Activated naive CD4-positive, alpha-beta T cell treated with anti-CD3 and anti-CD28 coated beads, Interleukin-2, amount 50 U/mL, for 24 hours (primary cell): ENCODE measurements around the gene MVB12A.

Source experiments
- H3K27ac Mint-ChIP-seq: one replicate; pipeline ENCODE4 v1.8.0; 2021; ENCODE audit warnings: mild to moderate bottlenecking, mixed read lengths
- H3K27me3 Mint-ChIP-seq: one replicate; pipeline ENCODE4 v1.8.0; 2021; ENCODE audit warnings: mixed read lengths
- H3K36me3 Mint-ChIP-seq: one replicate; pipeline ENCODE4 v1.8.0; 2021; ENCODE audit warnings: mixed read lengths
- H3K4me1 Mint-ChIP-seq: one replicate; pipeline ENCODE4 v1.8.0; 2021; ENCODE audit warnings: mixed read lengths
- H3K4me3 Mint-ChIP-seq: one replicate; pipeline ENCODE4 v1.8.0; 2021; ENCODE audit warnings: mild to moderate bottlenecking, mixed read lengths
- H3K9me3 Mint-ChIP-seq: one replicate; pipeline ENCODE4 v1.8.0; 2021; ENCODE audit warnings: mixed read lengths

The MVB12A gene

DNA sequence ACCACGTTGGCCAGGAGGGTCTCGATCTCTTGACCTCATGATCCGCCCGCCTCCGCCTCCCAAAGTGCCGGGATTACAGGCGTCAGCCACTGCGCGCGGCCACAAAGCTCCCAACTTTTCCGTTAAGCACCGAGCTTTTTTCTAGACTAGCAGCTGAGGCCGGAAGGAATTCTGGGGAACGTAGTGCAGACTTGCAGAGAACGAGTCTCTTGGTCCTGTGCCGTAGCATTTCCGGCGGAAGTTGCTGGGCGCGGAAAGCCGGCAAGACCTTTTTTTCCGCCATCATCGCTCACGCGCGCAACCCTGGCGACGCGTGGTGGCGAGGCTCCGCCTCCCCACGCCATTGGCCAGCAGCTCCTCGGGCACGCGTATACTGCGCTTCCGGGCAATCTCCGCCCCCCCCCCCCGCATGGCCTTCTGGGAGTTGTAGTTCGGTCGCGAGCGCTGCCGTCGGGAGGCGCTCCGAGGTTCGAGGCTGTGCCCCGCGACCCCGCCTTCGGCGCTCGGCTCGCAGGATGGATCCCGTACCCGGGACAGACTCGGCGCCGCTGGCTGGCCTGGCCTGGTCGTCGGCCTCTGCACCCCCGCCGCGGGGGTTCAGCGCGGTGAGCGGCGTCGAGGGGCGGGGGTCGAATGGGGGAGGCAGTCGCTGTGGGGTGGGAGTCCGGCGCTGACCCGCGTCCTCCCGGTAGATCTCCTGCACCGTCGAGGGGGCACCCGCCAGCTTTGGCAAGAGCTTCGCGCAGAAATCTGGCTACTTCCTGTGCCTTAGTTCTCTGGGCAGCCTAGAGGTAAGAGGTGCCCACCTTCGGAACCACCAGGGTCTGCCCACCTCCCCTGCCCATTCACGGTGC is at the start of gene MVB12A:
TSS of gene MVB12A (plus strand) at position 427 of the 854 bp plus-strand sequence. CDS start at position 516, 89 bp downstream.
- H3K9me3 Mint-ChIP-seq: no peaks in the 10 kb centered on the region
- peak within 1 kb of the TSS; percentile 92 for H3K27ac Mint-ChIP-seq
- no peaks in the 10 kb centered on the region for H3K27me3 Mint-ChIP-seq
- H3K4me1 Mint-ChIP-seq: peaks cover 23% of the 10 kb centered on the region
- H3K36me3 Mint-ChIP-seq: peaks cover 5% of the 10 kb centered on the region
- H3K4me3 Mint-ChIP-seq: peak within 1 kb of the TSS; percentile 96

DNA sequence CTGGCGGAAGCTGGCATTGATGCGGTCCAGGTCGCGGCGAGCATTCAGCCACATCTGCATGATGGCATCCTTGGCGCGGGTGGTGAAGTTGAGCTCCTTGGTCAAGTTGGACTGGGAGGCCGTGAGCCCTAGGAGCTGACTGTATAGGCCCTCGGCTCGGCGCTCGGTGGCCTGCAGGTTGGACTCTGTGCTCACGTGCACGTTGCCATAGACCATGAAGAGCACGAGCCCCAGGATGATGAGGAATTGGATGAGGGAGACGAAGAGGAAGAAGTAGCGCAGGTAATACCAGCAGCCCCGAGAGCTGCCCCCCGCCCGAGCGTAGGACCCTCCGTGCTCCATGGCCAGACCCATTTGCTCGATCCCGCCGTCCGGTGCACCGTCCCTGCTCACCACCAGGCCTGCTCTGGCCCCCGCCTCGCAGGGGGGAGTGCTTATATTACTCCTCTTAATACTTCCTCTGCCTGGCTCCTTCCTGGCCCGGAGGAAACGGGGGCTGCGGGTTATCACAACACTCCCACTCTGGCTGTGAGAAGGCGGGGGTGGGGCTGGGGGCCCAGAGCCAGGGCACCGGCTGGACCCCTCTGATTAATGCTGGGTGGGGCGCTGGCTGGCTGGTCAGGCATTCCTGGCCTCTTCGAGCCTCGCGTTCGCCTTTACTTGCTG is 42.8 kb upstream of the MVB12A start, which contains the start of gene PLVAP:
TSS of gene PLVAP (minus strand) at position 408 of the 666 bp plus-strand sequence. CDS start at position 354, 54 bp downstream.
- Mint-ChIP-seq H3K27me3 (peaks cover 2% of the 10 kb centered on the region), H3K4me3 (no peak within 1 kb of the TSS), H3K9me3 (no peaks in the 10 kb centered on the region), H3K36me3 (no peaks in the 10 kb centered on the region), H3K27ac (no peak within 1 kb of the TSS), H3K4me1 (no peaks in the 10 kb centered on the region)

- H3K4me1 Mint-ChIP-seq: peaks cover 5% of the 10 kb centered on the region
- H3K9me3 Mint-ChIP-seq: no peaks in the 10 kb centered on the region
- no peaks in the 10 kb centered on the region for H3K36me3 Mint-ChIP-seq
- H3K27ac Mint-ChIP-seq: no peak overlapping the region
- no peak overlapping the region for H3K4me3 Mint-ChIP-seq
- peaks cover 2% of the 10 kb centered on the region for H3K27me3 Mint-ChIP-seq
Measured at GRCh38 chr19:17378271-17378670, 41.6 kb upstream of the MVB12A start.

DNA sequence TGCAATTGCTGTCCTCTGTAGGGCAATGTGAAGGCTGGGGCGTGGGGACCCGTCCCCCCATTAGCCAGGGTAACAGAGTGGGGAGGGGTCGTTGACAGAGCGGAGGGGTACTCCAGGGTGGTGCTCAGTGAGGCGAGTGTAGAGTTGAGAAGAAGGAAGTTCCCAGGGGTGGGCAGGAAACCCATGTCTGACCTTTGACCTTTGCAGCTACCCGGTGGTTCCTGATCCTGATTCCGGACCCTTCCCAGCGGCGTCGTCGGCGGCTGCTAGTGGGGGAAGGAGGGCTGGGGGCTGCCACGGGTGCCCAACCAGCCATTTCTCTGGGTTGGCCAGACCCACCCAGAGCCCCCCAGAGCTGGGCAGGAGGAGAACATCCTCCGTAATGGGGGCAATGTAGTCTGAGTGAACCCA is 40.6 kb upstream of the MVB12A start:
- Mint-ChIP-seq H3K36me3 (no peaks in the 10 kb centered on the region), H3K27ac (no peak overlapping the region)

DNA sequence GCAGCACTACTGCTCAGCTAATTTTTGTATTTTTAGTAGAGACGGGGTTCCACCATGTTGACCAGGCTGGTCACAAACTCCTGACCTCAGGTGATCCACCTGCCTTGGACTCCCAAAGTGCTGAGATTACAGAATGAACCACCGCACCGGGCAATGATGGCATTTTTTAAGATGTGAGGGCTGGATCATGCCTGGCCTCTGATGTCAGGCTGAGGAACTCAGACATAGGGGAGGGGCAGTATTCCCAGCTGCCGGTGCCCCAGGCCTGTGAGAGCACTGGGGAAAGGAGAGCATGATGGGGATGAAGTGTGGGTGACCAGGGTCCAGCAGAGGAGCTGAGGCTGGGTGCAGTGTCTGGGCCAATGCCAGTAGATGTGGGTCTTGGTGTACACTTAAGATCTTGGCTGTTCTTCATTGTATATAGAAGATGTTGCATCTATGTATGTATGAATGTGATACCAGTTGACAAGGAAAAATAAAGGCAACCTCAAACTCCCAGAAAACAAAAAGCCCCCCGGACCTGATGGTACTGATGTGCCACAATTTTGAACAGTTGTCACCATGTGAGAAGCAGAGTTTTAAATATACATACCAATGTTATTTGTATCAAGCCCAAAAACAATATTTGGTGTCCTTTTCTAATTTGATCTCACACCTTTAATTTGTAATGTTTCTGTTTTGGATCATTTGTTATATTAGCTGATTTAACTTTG is 39.3 kb upstream of the MVB12A start:
- Mint-ChIP-seq H3K36me3 (no peaks in the 10 kb centered on the region), H3K27ac (no peak overlapping the region), H3K27me3 (peaks cover 2% of the 10 kb centered on the region), H3K4me3 (no peak overlapping the region), H3K4me1 (peaks cover 5% of the 10 kb centered on the region), H3K9me3 (no peaks in the 10 kb centered on the region)

More for the DNA sequence above, 40.6 kb upstream of the MVB12A start:
- Mint-ChIP-seq H3K4me3 (no peak overlapping the region), H3K9me3 (no peaks in the 10 kb centered on the region), H3K4me1 (peaks cover 5% of the 10 kb centered on the region), H3K27me3 (peaks cover 2% of the 10 kb centered on the region)

DNA sequence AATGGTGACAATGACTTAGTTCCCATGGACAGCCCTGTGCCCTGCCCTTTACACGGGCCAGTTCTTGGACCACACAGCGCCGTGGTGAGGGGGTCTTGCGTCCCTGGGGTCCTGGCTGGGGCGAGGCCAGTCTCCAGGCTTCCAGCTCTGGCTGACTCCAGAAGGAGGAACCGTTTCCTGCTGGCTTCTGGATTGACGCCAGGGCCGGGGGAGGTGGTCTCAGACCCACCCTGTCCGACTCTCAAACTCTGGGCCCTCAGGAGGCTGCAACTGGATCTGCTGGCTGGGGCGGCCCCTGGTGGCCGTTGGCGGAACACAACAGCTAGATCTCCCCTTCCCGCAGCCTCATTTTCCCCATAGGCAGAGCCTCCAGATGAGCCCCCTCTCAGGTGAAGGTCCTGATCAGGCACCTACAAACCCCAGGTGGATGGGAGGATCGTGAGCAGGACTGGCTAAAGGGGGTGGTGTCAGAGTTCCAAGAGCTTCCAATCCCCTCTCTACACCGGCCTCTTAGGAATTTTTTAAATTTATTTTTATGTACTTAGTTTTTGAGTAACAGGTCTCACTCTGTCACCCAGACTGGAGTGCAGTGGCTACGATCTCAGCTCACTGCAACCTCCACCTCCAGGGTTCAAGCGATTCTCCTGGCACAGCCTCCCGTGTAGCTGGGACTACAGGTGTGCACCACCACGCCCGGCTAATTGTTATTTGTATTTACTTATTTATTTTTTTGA is 33.8 kb upstream of the MVB12A start:
- peaks cover 9% of the 10 kb centered on the region for H3K4me1 Mint-ChIP-seq
- H3K36me3 Mint-ChIP-seq: no peaks in the 10 kb centered on the region
- H3K4me3 Mint-ChIP-seq: no peak overlapping the region
- no peaks in the 10 kb centered on the region for H3K27me3 Mint-ChIP-seq
- no peak overlapping the region for H3K27ac Mint-ChIP-seq
- H3K9me3 Mint-ChIP-seq: no peaks in the 10 kb centered on the region

DNA sequence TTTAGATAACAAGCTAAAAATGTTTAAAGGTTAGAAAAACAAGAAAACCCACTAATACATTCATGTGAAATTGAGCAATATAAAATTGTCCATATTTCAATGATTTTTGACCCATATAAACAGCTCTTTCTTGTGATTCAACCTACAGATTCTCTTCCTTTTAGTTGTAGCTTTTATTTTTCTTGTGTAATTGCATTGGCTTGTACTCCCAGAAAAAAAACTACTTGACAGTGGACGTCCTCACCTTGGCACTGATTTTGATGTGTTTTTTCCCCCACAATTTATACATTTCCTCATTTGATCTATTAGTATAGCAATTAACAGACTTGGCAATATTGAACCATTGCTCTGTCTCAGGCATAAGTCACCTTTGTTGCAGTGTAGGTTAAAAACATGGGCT is 30.6 kb upstream of the MVB12A start:
- Mint-ChIP-seq H3K27me3 (no peaks in the 10 kb centered on the region), H3K27ac (no peak overlapping the region), H3K4me1 (peaks cover 12% of the 10 kb centered on the region), H3K36me3 (no peaks in the 10 kb centered on the region), H3K9me3 (no peaks in the 10 kb centered on the region), H3K4me3 (no peak overlapping the region)

GRCh38 chr19:17389957-17390664 is 29.7 kb upstream of the MVB12A start:
- Mint-ChIP-seq H3K4me3 (peak overlapping the region; percentile 26), H3K36me3 (no peaks in the 10 kb centered on the region), H3K9me3 (no peaks in the 10 kb centered on the region), H3K27ac (no peak overlapping the region), H3K4me1 (peaks cover 16% of the 10 kb centered on the region), H3K27me3 (no peaks in the 10 kb centered on the region)

GRCh38 chr19:17390665-17391370 is 29.0 kb upstream of the MVB12A start:
- Mint-ChIP-seq H3K27me3 (no peaks in the 10 kb centered on the region), H3K27ac (no peak overlapping the region), H3K36me3 (no peaks in the 10 kb centered on the region), H3K4me1 (peaks cover 20% of the 10 kb centered on the region), H3K4me3 (peak overlapping the region; percentile 92), H3K9me3 (no peaks in the 10 kb centered on the region)

GRCh38 chr19:17391371-17392151 is 28.3 kb upstream of the MVB12A start:
- H3K4me1 Mint-ChIP-seq: peaks cover 20% of the 10 kb centered on the region
- H3K4me3 Mint-ChIP-seq: peak overlapping the region; percentile 92
- H3K27me3 Mint-ChIP-seq: no peaks in the 10 kb centered on the region
- no peak overlapping the region for H3K27ac Mint-ChIP-seq
- no peaks in the 10 kb centered on the region for H3K36me3 Mint-ChIP-seq
- H3K9me3 Mint-ChIP-seq: no peaks in the 10 kb centered on the region

GRCh38 chr19:17393002-17393401 is 26.8 kb upstream of the MVB12A start:
- Mint-ChIP-seq H3K36me3 (no peaks in the 10 kb centered on the region), H3K9me3 (no peaks in the 10 kb centered on the region), H3K27ac (no peak overlapping the region), H3K27me3 (no peaks in the 10 kb centered on the region), H3K4me1 (peaks cover 20% of the 10 kb centered on the region), H3K4me3 (peak overlapping the region; percentile 11)

DNA sequence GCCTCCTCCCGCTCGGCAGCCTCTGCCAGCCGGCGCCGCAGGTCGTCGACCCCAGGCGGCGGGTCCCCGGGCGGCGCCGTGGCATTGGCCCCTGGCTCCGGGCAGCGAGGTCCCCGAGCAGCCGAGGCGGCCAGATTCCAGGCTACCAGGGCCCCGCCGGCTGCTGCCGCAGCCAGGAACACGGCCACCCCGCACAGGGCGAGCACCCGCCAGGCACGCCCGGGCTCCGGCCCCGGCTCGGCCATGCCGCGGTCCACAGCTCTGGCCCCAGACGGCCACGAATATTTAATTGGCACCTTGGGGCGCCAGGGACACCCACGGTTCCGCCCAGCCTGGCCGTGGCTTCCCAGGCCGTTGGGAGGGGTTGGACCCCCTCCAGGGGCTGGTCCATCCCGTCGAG is 25.9 kb upstream of the MVB12A start, which contains the start of gene CCDC194:
TSS of gene CCDC194 (minus strand) at position 283 of the 400 bp plus-strand sequence. CDS start at position 245, 38 bp downstream.
- H3K27me3 Mint-ChIP-seq: no peaks in the 10 kb centered on the region
- no peaks in the 10 kb centered on the region for H3K36me3 Mint-ChIP-seq
- peak within 1 kb of the TSS; percentile 80 for H3K27ac Mint-ChIP-seq
- H3K4me1 Mint-ChIP-seq: peaks cover 20% of the 10 kb centered on the region
- peak within 1 kb of the TSS; percentile 11 for H3K4me3 Mint-ChIP-seq
- H3K9me3 Mint-ChIP-seq: no peaks in the 10 kb centered on the region

GRCh38 chr19:17394891-17395415 is 24.9 kb upstream of the MVB12A start:
- H3K27me3 Mint-ChIP-seq: no peaks in the 10 kb centered on the region
- no peaks in the 10 kb centered on the region for H3K9me3 Mint-ChIP-seq
- H3K36me3 Mint-ChIP-seq: no peaks in the 10 kb centered on the region

More at GRCh38 chr19:17394891-17395415, 24.9 kb upstream of the MVB12A start:
- H3K4me3 Mint-ChIP-seq: no peak overlapping the region
- peak overlapping the region; percentile 80 for H3K27ac Mint-ChIP-seq
- peaks cover 20% of the 10 kb centered on the region for H3K4me1 Mint-ChIP-seq
